B cell (primary cell): ENCODE measurements around the gene TBC1D20. TPM values are rescaled to one million over a fixed set of nuclear protein-coding genes. Genes with fewer than 3 reads are reported as not detected.

Source experiments
- ATAC-seq: fragments of 200-7000 bp; cut with Tn5 transposase; one replicate; pipeline ENCODE4 v1.10.0; 2021; ENCODE audit warnings: low read depth, mild to moderate bottlenecking, moderate number of reproducible peaks, moderate library complexity
- CTCF ChIA-PET: fragments of 350-600 bp; sonication (Branson Sonifier 250); formaldehyde crosslinking; loops from one replicate; lab custom pipeline; 2021; ENCODE audit warnings: antibody characterized with exemption, inconsistent platforms; lab: Charles Lee
- POLR2A ChIA-PET: fragments of 350-600 bp; sonication (Branson Sonifier 250); formaldehyde crosslinking; loops from one replicate; lab custom pipeline; 2021; ENCODE audit warnings: antibody characterized with exemption; lab: Charles Lee
- DNase-seq: peaks from one replicate; pipeline ENCODE4 v3.0.0; 2013
- H2AFZ ChIP-seq: 2 replicates; pipeline ENCODE4 v1.6.1; 2012; ENCODE audit warnings: mild to moderate bottlenecking, low read depth, low read length; ENCODE audit not compliant: insufficient read depth, poor library complexity, severe bottlenecking
- H3K27ac ChIP-seq, 2 donors: 1 replicate in 1 of 2; 2 replicates in 1 of 2; pipeline ENCODE4 v1.5.1; 2012 to 2013; ENCODE audit warnings: low read length in 2 of 2, mild to moderate bottlenecking in 2 of 2, moderate library complexity in 1 of 2
- H3K27me3 ChIP-seq, 4 experiments: fragments of 200-600 bp in 1 of 4; sonication (generic) in 1 of 4; replicated peaks in 1 of 4; 1 replicate in 2 of 4; 2 replicates in 2 of 4; pipeline versions ENCODE4 v1.6.1 to v1.7.0; 2013 to 2016; ENCODE audit warnings: low read length in 3 of 4, mild to moderate bottlenecking in 2 of 4, mixed read lengths in 1 of 4, moderate library complexity in 1 of 4; ENCODE audit not compliant: insufficient read depth in 4 of 4, control insufficient read depth in 3 of 4; ENCODE audit errors: control extremely low read depth in 1 of 4
- H3K36me3 ChIP-seq, 2 experiments: replicated peaks in 1 of 2; 1 replicate in 1 of 2; 2 replicates in 1 of 2; pipeline versions ENCODE4 v1.6.1 to v1.7.1; 2013; ENCODE audit warnings: low read length in 1 of 2; ENCODE audit not compliant: insufficient read depth in 2 of 2, control insufficient read depth in 1 of 2; ENCODE audit errors: control extremely low read depth in 1 of 2, extremely low read depth in 1 of 2
- H3K4me1 ChIP-seq, 2 donors: fragments of 200-600 bp in 1 of 2; sonication (generic) in 1 of 2; 1 replicate in 1 of 2; 2 replicates in 1 of 2; pipeline versions ENCODE4 v1.5.1 to v1.6.1; 2013 to 2017; ENCODE audit warnings: low read length in 2 of 2; ENCODE audit not compliant: control insufficient read depth in 2 of 2, insufficient read depth in 2 of 2
- H3K4me2 ChIP-seq: replicated peaks from 2 replicates; pipeline ENCODE3; 2012; ENCODE audit warnings: mild to moderate bottlenecking, low read depth, low read length; ENCODE audit not compliant: poor library complexity, severe bottlenecking
- H3K4me3 ChIP-seq, 5 experiments: fragments of 200-600 bp in 1 of 5; sonication (generic) in 1 of 5; 1 replicate in 3 of 5; 2 replicates in 2 of 5; pipeline versions ENCODE4 v1.5.1 to v1.7.0; 2011 to 2016; ENCODE audit warnings: low read length in 4 of 5, mild to moderate bottlenecking in 4 of 5, low read depth in 2 of 5, control low read depth in 1 of 5, moderate library complexity in 1 of 5; ENCODE audit not compliant: insufficient read depth in 1 of 5; ENCODE audit errors: control extremely low read depth in 1 of 5, extremely low read depth in 1 of 5
- H3K79me2 ChIP-seq: fragments of 200-600 bp; sonication (generic); one replicate; pipeline ENCODE4 v1.6.0; 2016; ENCODE audit warnings: low read length; ENCODE audit not compliant: control insufficient read depth, insufficient read depth
- H3K9ac ChIP-seq: fragments of 200-600 bp; sonication (generic); 2 replicates; pipeline ENCODE4 v1.6.1; 2017; ENCODE audit warnings: mild to moderate bottlenecking, low read length, moderate library complexity
- H3K9me3 ChIP-seq, 3 donors: one replicate each; pipeline versions ENCODE4 v1.6.1 to v1.7.1; 2013; ENCODE audit warnings: low read length in 2 of 3; ENCODE audit not compliant: control insufficient read depth in 2 of 3, insufficient read depth in 1 of 3; ENCODE audit errors: control extremely low read depth in 1 of 3
- H4K20me1 ChIP-seq: 2 replicates; pipeline ENCODE4 v1.6.0; 2012; ENCODE audit warnings: mild to moderate bottlenecking, low read length; ENCODE audit not compliant: insufficient read depth, control insufficient read depth, poor library complexity, severe bottlenecking
- H3K27ac Mint-ChIP-seq: one replicate; pipeline ENCODE4 v1.8.0; 2021; ENCODE audit warnings: mixed read lengths
- H3K27me3 Mint-ChIP-seq: one replicate; pipeline ENCODE4 v1.8.0; 2021; ENCODE audit warnings: mixed read lengths
- H3K4me1 Mint-ChIP-seq: one replicate; pipeline ENCODE4 v1.8.0; 2021; ENCODE audit warnings: mixed read lengths
- H3K4me3 Mint-ChIP-seq: one replicate; pipeline ENCODE4 v1.8.0; 2021; ENCODE audit warnings: mixed read lengths
- H3K9me3 Mint-ChIP-seq: one replicate; pipeline ENCODE4 v1.8.0; 2022; ENCODE audit warnings: mixed read lengths; ENCODE audit not compliant: insufficient read depth
- CTCF ChIP-seq: fragments of 200-600 bp; IDR thresholded peaks from one replicate; pipeline ENCODE4 v1.8.0; 2022; ENCODE audit warnings: antibody characterized with exemption, mild to moderate bottlenecking
- EZH2 ChIP-seq: IDR thresholded peaks from 2 replicates; pipeline ENCODE4 v1.6.1; 2012; ENCODE audit warnings: borderline replicate concordance, low read depth, mild to moderate bottlenecking, moderate library complexity, low read length; ENCODE audit not compliant: insufficient read depth, poor library complexity, severe bottlenecking
- WGBS: methylation state at CpG from one replicate; pipeline ENCODE4 v1.1.5; 2013; ENCODE audit warnings: missing lambda C conversion rate; ENCODE audit not compliant: insufficient coverage; 5-methylcytosine and 5-hydroxymethylcytosine counted together
- intact Hi-C: fragments of 100-400 bp; cut with micrococcal nuclease; formaldehyde crosslinking; loops from one replicate; pipeline ENCODE4 v1.10.0; 2022
- polyA plus RNA-seq: library from polyadenylated mRNA; depleted of rRNA; stranded (reverse); fragments of >200 nt; gene quantifications from 2 replicates; pipeline ENCODE4 v1.2.3, GENCODE V29; 2012
- total RNA-seq, 2 donors: library from RNA; stranded (reverse); fragments of 120-200 nt in 1 of 2; gene quantifications; 1 replicate in 1 of 2; 2 replicates in 1 of 2; pipeline versions ENCODE4 v1.2.3 to v1.2.4, GENCODE V29; 2013 to 2022

Gene TBC1D20
- total and polyA plus RNA-seq, 2 donors (not counting 1 experiment from before 2014, with no cell fraction given), result 31.7 to 40.0 TPM

DNA sequence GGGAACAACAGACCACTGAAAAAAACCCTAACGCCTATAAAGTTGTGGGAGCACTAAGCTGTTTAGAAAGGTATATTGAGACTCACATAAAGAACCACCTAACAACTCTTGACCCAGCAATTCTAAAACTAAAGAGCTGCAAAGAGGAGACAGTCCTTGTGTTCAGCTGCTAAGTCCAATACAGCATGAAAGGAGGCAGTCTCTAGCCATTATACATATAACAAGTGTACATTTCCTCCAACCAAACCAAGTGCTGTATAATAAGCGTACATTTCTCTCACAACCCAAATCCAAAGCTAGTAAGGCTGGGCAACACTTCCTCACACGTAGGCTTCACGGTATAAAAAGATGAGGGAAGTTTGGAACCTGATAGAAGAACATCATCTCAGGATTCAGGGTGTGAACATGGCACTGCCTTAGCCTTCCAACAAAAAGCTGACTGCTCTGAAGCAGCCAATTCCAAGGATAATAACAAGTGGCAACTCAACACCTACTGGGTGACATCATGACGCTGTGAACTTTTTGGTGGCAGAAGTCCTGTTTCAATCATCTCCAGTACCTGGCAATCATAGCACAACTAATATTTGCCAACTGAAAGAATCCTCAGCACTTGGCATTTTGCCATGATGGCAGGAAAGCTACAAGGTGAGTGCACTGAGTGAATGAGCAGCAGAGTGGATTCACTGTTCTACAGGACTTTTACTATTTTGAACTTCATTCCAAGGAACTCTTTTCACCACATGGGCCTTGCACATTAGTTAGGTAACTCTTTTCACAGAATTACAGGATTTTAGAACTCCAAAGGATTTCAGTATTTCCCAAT lies 16.6 kb downstream of the TBC1D20 start:
- Histone ChIP-seq H3K4me1 (no peaks in the 10 kb centered on the region), H3K9me3 (no peaks in the 10 kb centered on the region), H4K20me1 (peaks cover 10% of the 10 kb centered on the region), H3K4me2 (no peak overlapping the region), H3K27me3 (no peaks in the 10 kb centered on the region), H3K79me2 (peaks cover 35% of the 10 kb centered on the region), H2AFZ (no peak overlapping the region), H3K27ac (no peak overlapping the region), H3K36me3 (peaks cover 5 to 53% of the 10 kb centered on the region in 2 experiments), H3K4me3 (no peak overlapping the region), H3K9ac (no peak overlapping the region)
- ATAC-seq (no peak), DNase-seq (no peak)
- intact Hi-C loops, result no loop called here
- POLR2A ChIA-PET, result no interaction called here
- no peaks in the 10 kb centered on the region for H3K9me3 Mint-ChIP-seq
- TF ChIP-seq CTCF (no peak), EZH2 (no peak)
- H3K4me1 Mint-ChIP-seq, result peaks cover 2% of the 10 kb centered on the region
- H3K4me3 Mint-ChIP-seq, result no peak overlapping the region
- CTCF ChIA-PET, result interaction anchor here (0.7 kb wide), 1 partner anchor 57 kb away, joined by 3 read pairs; no protein-coding TSS in a partner anchor
- no peaks in the 10 kb centered on the region for H3K27me3 Mint-ChIP-seq
- no peak overlapping the region for H3K27ac Mint-ChIP-seq
- WGBS, result 100% methylated on average over 1 of the region's 5 CpGs

DNA sequence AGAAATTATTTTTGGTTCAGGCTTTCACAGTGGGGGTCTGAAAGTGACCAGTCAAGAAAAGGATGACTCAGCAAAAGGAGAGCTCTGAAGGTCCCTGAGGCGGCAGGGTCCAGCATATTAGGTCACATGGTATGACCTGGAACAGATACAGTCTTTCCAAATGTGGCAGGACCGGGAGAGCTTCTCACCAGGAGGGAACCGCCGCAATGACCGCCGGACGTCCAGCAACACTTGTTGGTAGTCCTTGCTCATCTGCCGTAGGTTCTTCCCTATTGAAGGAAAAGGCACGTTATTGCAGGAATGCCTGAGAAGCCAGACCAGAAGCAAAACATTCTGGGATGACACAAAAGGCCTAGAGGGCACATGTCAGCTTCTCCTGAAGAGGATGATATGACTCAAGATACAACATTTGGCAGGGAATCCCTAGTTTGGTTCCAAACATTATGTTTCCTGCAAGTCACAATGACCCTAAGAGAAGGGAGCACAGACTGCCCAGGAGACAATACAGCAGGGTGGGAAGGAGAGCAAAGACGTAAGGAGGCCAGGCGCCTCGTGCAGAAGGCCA lies 17.4 kb downstream of the TBC1D20 start:
- Histone ChIP-seq H3K9ac (no peak overlapping the region), H3K4me2 (no peak overlapping the region), H2AFZ (no peak overlapping the region), H4K20me1 (peaks cover 5% of the 10 kb centered on the region), H3K4me3 (no peak overlapping the region), H3K27me3 (no peaks in the 10 kb centered on the region), H3K36me3 (peaks cover 6 to 60% of the 10 kb centered on the region in 2 experiments), H3K27ac (no peak overlapping the region), H3K79me2 (peaks cover 27% of the 10 kb centered on the region), H3K4me1 (no peaks in the 10 kb centered on the region), H3K9me3 (no peaks in the 10 kb centered on the region)
- intact Hi-C loops, result no loop called here
- 96% methylated on average over 11 of the region's 12 CpGs for WGBS
- POLR2A ChIA-PET, result no interaction called here
- Mint-ChIP-seq H3K9me3 (no peaks in the 10 kb centered on the region), H3K4me1 (peaks cover 2% of the 10 kb centered on the region), H3K27ac (no peak overlapping the region), H3K4me3 (no peak overlapping the region), H3K27me3 (no peaks in the 10 kb centered on the region)
- DNase-seq, result no peak
- ATAC-seq, result no peak
- CTCF ChIA-PET, result interaction anchor here (0.5 kb wide), 1 partner anchor 80 kb away, joined by 4 read pairs; no protein-coding TSS in a partner anchor
- TF ChIP-seq CTCF (no peak), EZH2 (no peak)
